NCI-H2081 treated with DMSO at 0.1 percent for 48 hours (cell line): ENCODE data around the gene HDAC7.

Source experiments
- DNase-seq: peaks from one replicate; lab custom pipeline; 2025; lab: John Stamatoyannopoulos, UW

The HDAC7 gene

DNA sequence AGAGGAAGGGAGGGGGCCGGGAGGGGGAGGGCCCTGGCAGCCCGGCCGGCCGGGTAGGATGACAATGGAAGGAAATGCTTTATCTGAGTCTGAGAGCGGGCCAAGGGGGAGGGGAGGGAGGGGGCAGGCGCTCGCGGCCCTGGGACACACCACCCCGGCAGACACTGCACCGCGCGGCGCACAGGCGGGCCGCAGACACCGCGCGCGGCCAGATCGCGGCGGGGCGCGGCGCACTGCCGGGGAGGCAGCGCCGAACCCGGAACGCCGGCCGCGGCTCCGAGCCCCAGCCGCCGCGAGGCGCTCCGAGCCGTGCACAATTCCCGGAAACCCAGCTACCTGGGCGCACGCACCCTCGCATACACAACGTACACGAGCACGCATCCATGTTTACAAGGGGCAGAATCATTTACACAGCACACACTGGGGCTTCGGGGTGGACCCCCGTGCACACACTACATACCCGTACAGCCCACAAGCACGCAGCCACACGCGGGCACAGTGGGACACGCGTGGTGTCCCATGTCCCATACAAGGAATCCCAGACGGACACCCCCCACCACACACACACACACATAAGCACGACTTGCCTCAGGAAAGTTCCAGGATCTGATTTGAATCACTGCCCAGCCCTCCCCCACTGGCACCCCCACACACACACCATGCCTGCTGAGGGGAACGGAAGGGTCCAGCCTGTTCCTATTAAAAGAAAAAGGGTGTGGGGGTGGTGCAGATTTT is at the start of gene HDAC7:
Gene HDAC7 (minus strand): TSS at position 8 of the 735 bp plus-strand sequence. CDS start 118 bp downstream, outside the sequence.
- DNase-seq: no peak

DNA sequence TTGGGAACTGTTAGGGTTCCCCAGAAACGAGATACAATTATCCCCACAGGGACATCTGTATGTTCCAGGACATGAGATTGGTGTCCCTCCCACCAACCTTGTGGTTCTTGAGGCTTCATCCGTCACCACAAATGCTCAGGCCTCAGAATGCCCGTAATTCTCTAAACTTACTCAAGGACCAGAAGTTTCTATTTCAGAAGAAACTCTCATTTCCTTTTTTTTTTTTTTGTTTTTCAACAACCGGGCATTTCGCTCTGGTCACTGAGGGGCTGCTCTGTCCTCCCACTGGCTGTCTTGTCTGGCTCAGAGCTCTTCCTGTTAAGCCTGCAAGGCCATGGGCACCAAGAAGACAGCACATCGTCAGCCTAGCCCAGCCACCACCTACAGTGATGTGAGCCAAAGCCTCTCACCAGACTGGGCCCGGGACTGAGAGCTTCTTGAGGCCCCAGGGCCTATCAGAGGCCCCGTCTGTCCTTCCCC is 48.9 kb upstream of the HDAC7 start:
- DNase-seq: no peak

- DNase-seq: no peak
Observed at GRCh38 chr12:47868041-47868440, 48.3 kb upstream of the HDAC7 start.

- no peak for DNase-seq
Observed at GRCh38 chr12:47867495-47867941, 47.8 kb upstream of the HDAC7 start.

DNA sequence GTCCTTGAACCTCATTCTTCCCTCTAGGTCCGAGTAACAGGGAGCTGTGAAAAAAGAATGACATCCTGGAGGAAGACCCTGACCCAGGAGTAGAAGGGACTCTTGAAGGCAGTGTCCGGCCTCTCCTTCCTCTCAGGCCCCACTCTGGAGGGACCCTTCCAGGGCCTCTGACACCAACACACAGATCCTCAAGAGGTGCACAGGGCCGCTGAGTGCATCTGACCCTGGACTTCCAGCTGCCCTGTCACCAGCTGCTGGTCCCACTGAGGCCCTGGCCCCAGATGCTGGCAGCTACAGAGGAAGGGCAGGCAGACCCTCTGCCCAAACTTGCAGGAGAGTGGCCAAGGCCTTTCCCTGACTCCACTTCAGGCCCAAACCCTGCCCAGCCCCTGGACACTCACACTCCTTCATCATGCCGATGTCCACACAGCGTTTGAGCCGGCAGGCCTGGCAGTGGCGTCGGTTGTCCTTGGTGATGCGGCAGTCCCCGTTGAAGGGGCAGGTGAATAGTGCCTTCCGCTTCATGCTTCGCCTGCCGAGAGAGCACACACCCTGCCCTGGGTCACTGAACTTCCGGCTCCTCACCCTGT is 45.0 kb upstream of the HDAC7 start:
- DNase-seq: no peak

GRCh38 chr12:47863985-47864384 is 44.3 kb upstream of the HDAC7 start:
- DNase-seq: no peak

DNA sequence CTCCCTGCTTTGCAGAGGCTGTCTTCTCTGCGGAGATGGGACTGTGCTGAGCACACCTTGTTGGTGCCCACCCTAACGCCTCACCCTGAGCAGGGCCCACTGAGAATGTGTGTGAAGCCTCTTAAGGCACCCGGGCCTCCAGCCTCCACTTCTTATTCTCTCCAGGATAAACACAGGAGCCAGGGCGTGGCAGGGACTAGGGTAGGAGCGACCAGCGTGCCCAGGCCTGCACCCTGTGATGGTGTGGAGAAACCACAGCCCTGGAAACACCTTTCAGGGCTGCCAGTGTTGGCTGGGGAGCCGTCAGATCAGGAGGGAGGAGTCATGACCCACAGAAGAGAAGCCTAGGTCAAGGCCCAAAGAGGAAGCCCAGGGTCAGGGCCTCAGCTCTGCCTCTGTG is 43.8 kb upstream of the HDAC7 start:
- DNase-seq: no peak

GRCh38 chr12:47862881-47863280 is 43.2 kb upstream of the HDAC7 start:
- no peak for DNase-seq

DNA sequence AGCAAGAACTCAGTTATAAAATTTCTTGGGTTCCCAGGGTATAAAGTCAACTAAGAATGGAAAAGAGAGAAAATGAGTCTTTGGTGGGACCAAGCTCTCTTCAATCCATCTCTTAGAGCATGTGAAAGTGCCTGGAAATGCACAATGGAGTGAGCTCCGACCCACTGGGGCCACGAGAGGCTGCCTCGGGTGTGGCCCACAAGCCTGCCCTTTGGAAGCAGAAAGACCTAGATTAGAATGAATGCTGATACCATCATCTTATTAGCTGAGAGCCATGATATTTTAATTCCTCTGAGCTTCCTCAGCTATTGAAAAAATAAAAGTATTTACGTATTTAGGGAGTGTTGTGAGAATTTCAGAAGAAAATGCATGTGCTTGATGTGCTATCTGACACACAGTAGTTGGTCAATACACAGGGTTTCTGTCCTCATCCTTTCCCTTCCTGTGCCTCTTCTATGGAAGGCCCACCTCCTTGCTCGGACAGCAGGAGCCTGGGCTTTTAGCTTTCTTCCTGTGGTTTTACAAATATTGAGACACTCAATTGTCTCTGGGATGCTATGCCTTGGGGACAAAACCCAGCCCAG is 42.6 kb upstream of the HDAC7 start:
- no peak for DNase-seq

DNA sequence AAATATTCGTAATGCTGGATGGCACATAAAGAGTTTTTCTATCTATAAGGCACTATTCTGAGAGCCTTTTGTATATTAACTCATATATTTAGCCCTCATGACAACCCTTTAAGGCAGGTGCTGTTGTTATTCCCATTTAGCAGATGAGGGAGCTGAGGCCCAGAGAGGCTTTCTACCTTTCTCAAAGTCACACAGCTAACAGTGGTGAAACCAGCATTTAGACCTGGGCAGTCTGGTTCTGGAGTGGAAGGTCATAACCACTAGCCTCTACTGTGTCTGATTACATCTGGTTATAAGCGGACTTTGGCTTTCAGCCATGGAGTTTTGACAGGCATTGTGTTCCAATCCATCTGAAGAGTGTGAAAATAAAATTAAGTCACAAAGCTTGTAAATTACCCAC is 41.2 kb upstream of the HDAC7 start:
- no peak for DNase-seq

GRCh38 chr12:47860279-47860841 is 40.7 kb upstream of the HDAC7 start:
- DNase-seq: no peak

- DNase-seq: no peak
Observed at GRCh38 chr12:47858511-47859266, 39.0 kb upstream of the HDAC7 start.

- DNase-seq: no peak
Observed at GRCh38 chr12:47856721-47857575, 37.2 kb upstream of the HDAC7 start.

DNA sequence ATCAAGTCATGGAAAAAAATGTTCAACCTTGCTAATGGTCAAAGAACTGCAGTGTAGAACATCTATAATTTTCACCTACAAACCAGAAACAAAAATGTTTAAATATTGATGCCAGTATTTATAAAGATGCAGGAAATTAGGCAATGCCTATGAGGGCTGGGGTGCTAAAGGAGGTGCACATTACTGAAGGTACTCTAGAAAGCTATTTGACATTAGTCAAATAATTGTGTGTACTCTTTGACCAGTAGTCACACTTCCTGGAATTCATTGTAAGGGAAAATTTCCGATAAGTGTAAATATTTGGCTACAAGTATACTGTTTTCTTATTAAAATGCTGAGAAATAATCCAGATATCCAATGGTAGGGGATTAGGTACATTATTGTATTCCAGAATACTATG is 36.4 kb upstream of the HDAC7 start:
- DNase-seq: no peak

- DNase-seq: no peak
Observed at GRCh38 chr12:47855502-47855901, 35.8 kb upstream of the HDAC7 start.

DNA sequence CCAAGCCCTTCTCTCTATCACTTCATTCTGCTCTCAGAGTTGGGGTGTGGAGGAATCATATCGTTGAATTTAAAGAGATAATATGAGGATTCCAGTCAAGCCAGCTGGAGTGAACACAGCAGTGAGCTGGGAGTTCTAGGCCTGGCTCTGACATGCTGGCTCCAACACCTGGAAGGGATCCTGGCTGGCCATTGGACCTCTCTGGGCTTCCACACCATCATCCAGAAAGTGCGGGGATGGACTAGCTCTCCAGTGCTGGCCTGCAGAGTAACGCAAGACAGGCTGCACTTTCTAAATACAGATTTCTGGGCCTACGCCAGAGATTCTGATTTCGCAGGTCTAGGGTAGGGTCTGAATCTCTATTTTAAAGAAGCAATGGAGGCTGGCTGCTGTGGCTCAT is 34.8 kb upstream of the HDAC7 start:
- no peak for DNase-seq

GRCh38 chr12:47852096-47852571 is 32.4 kb upstream of the HDAC7 start:
- no peak for DNase-seq

DNA sequence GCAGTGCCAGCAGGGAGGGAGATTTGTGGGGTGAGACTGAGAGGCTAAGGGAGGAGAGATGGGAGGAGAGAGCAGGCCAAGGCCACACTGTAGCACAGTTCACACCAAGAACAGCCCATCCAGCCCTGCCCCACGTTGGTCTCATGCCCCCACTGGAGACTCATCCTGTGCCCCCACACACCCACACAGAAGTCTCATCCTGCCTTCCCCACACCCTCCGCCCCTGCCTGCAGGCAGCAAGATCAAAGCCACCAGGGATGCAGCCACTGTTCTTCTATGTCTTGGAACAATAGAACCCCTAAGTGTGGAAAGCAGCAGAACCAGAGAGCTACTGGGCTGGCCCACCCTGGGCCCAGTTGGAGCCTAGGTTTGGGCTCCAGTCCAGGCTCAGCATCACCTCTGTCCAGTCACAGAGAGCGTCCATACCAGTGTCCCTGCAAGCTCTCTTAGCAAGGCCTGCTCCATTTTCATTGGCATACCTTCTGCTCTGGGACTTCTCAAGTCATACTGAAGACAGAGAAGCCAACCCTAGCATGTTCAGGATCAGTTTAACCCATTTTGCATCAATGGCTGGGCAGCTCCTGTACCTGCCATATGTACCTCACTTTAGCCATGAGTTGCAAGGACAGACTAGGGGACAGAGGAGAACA is 31.7 kb upstream of the HDAC7 start:
- DNase-seq: no peak

DNA sequence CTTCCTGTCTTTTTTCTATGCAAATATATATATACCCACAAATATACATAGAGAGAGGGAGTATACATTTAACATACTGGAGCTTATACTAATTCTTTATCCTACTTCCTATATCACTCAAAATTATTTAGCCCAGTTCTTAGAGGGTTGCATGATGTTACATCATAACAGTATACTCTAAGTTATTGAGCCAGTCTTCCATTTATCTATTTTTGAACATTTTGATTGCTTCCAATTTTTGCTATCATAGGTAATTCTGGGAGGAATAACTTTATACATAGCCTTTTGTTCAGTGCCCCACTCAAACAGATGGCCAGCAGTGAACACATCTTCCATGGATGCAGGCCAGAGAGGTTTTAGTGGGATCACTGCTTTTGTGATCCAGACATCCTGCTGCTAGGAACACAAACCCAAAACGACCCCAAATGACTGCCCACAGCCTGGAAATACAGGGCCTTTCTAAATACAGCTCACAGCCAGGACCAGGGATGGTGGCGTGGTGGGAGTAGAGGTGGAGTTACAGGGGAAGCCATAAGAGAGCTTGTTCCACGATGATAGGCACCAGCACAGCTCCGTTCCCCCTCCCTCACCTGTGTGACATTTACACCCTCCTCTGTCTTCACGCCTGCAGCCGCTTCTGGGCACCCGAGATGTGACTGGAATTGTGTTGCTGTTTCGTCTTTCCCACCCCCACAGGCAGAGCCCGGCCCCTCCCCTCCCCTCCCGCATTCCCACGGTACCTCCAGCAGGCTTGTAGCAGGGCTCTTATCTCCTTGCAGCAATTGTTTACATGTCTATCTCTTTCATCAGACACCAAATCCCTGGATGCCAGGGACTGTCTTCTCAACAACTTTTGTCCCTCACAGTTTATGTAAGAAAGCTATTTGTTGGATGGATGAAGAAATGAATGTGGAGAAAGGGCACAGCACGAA is 30.7 kb upstream of the HDAC7 start:
- DNase-seq: no peak
